Stomach (tissue), 9 donors: ENCODE measurements around the gene SIT1. TPM values are rescaled to one million over a fixed set of nuclear protein-coding genes. Genes with fewer than 3 reads are reported as not detected.

Experiments
- DNase-seq, 2 donors: peaks; one replicate each; pipeline versions ENCODE4 v3.0.0 to v3.0.0-alpha.2; 2013 to 2019
- H3K27ac ChIP-seq, 5 donors: fragments of 200-600 bp in 4 of 5; sonication (generic) in 4 of 5; one replicate each; pipeline ENCODE4 v1.5.1; 2013 to 2019; ENCODE audit warnings: mild to moderate bottlenecking in 1 of 5, moderate library complexity in 1 of 5
- H3K27me3 ChIP-seq, 3 donors: fragments of 200-600 bp; sonication (generic); one replicate each; pipeline ENCODE4 v1.5.1; 2017 to 2019; ENCODE audit warnings: mixed run types in 1 of 3
- H3K36me3 ChIP-seq, 4 donors: fragments of 200-600 bp; sonication (generic); 1 replicate in 3 of 4; 2 replicates in 1 of 4; pipeline ENCODE4 v1.5.1; 2016 to 2019
- H3K4me1 ChIP-seq, 4 donors: fragments of 200-600 bp; sonication (generic); one replicate each; pipeline ENCODE4 v1.5.1; 2016 to 2019
- H3K4me3 ChIP-seq, 4 donors: fragments of 200-600 bp; sonication (generic) in 3 of 4; one replicate each; pipeline ENCODE4 v1.5.1; 2016 to 2019; ENCODE audit warnings: mild to moderate bottlenecking in 1 of 4
- H3K9me3 ChIP-seq, 4 donors: fragments of 200-600 bp; sonication (generic); one replicate each; pipeline ENCODE4 v1.5.1; 2016 to 2019
- EP300 ChIP-seq: sonication (generic); formaldehyde crosslinking; IDR thresholded peaks from one replicate; pipeline ENCODE4 v1.6.1; 2017; ENCODE audit warnings: antibody characterized with exemption
- POLR2A ChIP-seq, 4 donors: fragments of 450-650 bp; IDR thresholded peaks; one replicate each; pipeline ENCODE4 v1.6.1; 2016; ENCODE audit warnings: antibody characterized with exemption in 4 of 4, control low read depth in 2 of 4, mild to moderate bottlenecking in 1 of 4, moderate library complexity in 1 of 4
- POLR2AphosphoS5 ChIP-seq, 3 donors: sonication (generic); formaldehyde crosslinking; IDR thresholded peaks; one replicate each; pipeline ENCODE4 v1.6.1; 2016; ENCODE audit warnings: antibody characterized with exemption in 3 of 3
- WGBS, 5 donors: extraction: QIAGEN DNeasy Blood & Tissue Kit in 3 of 5; methylation state at CpG; one replicate each; pipeline versions ENCODE4 v1.1.5 to v1.1.7; 2013 to 2018; 5-methylcytosine and 5-hydroxymethylcytosine counted together
- intact Hi-C: fragments of 100-400 bp; cut with DNase I; formaldehyde crosslinking; loops from one replicate; pipeline ENCODE4 v1.15.1; 2023; ENCODE audit warnings: low total_unique reads
- polyA plus RNA-seq, 3 donors: library from polyadenylated mRNA; stranded (reverse); fragments of 200-250 nt; gene quantifications; one replicate each; pipeline ENCODE4 v1.2.3, GENCODE V29; 2013
- total RNA-seq, 5 donors: library from RNA; depleted of rRNA; stranded (reverse); fragments of >200 nt; gene quantifications; one replicate each; pipeline versions ENCODE4 v1.1.0 to v1.2.3, GENCODE V29; 2014 to 2016
- TF ChIP-seq, protein P1 (sequence below), 7 experiments: fragments of 450-650 bp in 4 of 7; fragments of 200-600 bp in 3 of 7; sonication (generic) in 3 of 7; IDR thresholded peaks; one replicate each; pipeline ENCODE4 v1.5.1; 2016 to 2019; ENCODE audit warnings: antibody characterized with exemption in 7 of 7, control low read depth in 2 of 7, mild to moderate bottlenecking in 1 of 7
- donor health status: healthy with polysubstance abuse.
- donor health status: Bipolar disorder and iron deficiency.
- donor health status: healthy.

SIT1 gene
- total and polyA plus RNA-seq, 8 donors, result 0.62 to 2.3 (median 1.1) TPM; not detected in 3

DNA sequence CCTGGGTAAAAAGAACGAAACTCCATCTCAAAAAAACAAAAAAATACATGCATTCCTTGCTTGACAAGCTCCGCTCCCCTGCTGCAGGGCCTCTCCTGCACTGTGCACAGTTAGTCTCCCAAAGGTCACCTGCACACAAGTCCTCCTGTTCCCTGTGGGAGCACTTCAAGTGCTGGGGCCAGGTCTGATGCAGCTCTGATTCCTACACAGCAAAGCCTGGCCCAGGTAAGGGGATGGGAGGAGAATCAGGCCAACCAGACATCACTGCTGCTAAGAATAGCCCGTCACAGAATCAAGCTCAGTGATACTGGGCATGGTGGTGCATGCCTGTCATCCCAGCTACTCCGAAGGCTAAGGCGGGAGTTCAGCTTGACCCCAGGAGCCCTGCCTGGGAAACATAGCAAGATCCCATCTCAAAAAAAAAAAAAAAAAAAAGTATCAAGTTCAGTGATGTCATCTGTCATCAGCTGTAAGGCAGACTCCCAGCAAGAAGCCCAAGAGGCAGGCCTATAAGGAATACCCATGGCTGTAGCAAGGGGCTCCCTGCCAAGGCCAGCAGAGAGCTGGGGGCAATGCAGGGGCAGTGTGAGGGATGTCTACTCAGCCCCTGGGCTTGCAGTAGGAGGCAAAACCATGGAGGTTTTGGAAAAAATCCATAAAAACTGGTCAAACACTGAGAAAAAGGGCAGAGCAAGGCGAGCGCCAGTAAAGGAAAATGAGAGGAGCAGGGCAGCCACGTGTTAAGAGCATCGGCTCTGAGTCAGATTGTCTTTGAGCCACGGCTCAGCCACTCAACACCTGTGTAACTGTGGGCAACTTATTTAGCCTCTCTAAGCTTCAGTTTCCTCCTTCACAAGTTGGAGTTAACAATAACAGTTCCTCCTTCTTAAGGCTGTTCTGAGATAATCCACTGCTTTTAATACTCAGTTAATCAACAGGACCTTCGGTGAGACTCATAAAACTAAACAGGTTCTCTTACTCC lies 35.8 kb upstream of the SIT1 start:
- WGBS, 5 donors, result 56 to 75% (median 66%) methylated on average over 11 of the region's 11 CpGs
- TF ChIP-seq POLR2AphosphoS5 (IDR thresholded peaks at IDR 0.05) (peak in 2 of 3 donors; percentile 2 to 28), EP300 (no peak), POLR2A (IDR thresholded peaks at IDR 0.05) (no peak)
- TF ChIP-seq, protein P1, sequence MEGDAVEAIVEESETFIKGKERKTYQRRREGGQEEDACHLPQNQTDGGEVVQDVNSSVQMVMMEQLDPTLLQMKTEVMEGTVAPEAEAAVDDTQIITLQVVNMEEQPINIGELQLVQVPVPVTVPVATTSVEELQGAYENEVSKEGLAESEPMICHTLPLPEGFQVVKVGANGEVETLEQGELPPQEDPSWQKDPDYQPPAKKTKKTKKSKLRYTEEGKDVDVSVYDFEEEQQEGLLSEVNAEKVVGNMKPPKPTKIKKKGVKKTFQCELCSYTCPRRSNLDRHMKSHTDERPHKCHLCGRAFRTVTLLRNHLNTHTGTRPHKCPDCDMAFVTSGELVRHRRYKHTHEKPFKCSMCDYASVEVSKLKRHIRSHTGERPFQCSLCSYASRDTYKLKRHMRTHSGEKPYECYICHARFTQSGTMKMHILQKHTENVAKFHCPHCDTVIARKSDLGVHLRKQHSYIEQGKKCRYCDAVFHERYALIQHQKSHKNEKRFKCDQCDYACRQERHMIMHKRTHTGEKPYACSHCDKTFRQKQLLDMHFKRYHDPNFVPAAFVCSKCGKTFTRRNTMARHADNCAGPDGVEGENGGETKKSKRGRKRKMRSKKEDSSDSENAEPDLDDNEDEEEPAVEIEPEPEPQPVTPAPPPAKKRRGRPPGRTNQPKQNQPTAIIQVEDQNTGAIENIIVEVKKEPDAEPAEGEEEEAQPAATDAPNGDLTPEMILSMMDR (IDR thresholded peaks at IDR 0.05), result no peak
- Histone ChIP-seq H3K9me3 (no peaks in the 10 kb centered on the region), H3K4me1 (peaks cover 6 to 90% (median 72%) of the 10 kb centered on the region in 4 donors), H3K36me3 (peaks cover 36 to 65% (median 48%) of the 10 kb centered on the region in 4 donors), H3K4me3 (peak overlapping the region; percentile 65 to 75 (median 70)), H3K27ac (peak overlapping the region in 4 of 5 donors; percentile 92 to 97 (median 96)), H3K27me3 (no peaks in the 10 kb centered on the region)
- intact Hi-C loops, result no loop called here
- DNase-seq, result peak in 1 of 2 donors; percentile 44

DNA sequence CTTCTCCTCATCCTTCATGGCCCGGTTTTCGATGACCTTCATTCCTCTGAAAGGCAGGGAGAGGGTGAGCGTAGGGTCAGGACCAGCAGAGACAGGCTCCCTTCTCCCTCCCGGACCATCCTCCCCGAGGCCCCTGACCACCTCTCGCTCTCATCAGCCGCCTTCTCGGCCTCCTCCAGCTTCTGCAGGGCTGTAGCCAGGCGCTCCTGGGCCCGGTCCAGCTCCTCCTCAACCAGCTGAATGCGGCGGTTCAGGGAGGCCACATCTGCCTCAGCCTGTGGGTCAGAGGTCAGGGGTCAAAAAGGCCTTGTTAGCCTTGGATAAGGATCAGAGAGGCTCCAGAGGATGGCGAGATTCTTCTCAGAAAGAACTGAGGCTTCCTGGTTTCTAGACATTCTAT lies 34.8 kb upstream of the SIT1 start:
- Histone ChIP-seq H3K4me3 (peak overlapping the region; percentile 65 to 75 (median 70)), H3K9me3 (no peaks in the 10 kb centered on the region), H3K27ac (peak overlapping the region in 4 of 5 donors; percentile 14 to 97 (median 94)), H3K27me3 (no peaks in the 10 kb centered on the region), H3K4me1 (peaks cover 8 to 96% (median 75%) of the 10 kb centered on the region in 4 donors), H3K36me3 (peaks cover 36 to 65% (median 51%) of the 10 kb centered on the region in 4 donors)
- intact Hi-C loops, result no loop called here
- 73 to 79% (median 75%) methylated on average over 13 of the region's 13 CpGs for WGBS, 5 donors
- TF ChIP-seq EP300 (no peak), POLR2A (IDR thresholded peaks at IDR 0.05) (no peak), POLR2AphosphoS5 (IDR thresholded peaks at IDR 0.05) (peak in 1 of 3 donors; percentile 0)
- TF ChIP-seq, protein P1 (IDR thresholded peaks at IDR 0.05), result no peak
- no peak for DNase-seq

DNA sequence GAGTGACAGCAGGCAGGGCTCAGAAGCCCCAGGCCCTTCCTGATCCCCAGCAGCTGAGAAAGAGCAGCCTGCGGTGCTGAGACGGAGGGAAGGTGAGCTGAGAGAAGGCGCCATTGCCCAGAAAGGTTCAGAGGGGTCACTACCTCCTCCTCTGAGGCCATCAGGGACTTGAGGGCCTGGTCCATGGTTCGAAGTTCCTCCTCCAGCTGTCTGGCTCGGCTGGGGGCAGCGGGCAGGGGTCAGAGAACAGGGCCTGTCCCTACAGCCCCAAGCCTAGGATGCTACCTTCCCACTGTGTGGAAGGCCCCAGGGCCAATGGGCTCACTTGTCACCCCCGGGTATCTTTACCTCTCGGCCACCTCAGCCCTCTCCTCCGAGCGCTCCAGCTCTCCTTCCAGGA lies 34.2 kb upstream of the SIT1 start:
- TF ChIP-seq POLR2AphosphoS5 (IDR thresholded peaks at IDR 0.05), result peak in 2 of 3 donors; percentile 2 to 4
- no peak for TF ChIP-seq POLR2A (IDR thresholded peaks at IDR 0.05)
- TF ChIP-seq, protein P1 (IDR thresholded peaks at IDR 0.05), result no peak
- no peak for TF ChIP-seq EP300

DNA sequence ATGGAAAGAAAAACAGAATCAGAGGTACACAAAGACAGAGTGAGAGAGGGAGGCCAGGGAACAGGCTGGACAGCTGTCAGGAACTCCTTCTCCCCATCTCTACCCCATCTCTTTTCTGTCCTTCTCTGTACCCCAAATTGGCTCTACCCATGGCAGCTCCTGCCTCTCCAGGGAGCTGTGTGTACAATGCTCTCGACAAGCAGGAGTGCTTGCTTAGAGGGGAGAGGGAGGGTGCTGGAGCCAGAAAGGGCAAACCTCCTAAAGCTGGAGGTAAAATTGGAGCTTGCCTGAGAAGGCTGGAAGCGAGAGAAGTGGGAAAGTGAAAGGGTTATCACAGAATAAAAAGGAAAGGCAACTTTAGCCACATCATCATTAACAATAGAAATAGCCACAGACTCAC lies 32.6 kb upstream of the SIT1 start:
- intact Hi-C loops, result no loop called here
- Histone ChIP-seq H3K27ac (peak overlapping the region; percentile 10 to 97 (median 92)), H3K4me3 (peak overlapping the region in 1 of 4 donors; percentile 67), H3K27me3 (no peaks in the 10 kb centered on the region), H3K36me3 (peaks cover 36 to 69% (median 53%) of the 10 kb centered on the region in 4 donors), H3K9me3 (no peaks in the 10 kb centered on the region), H3K4me1 (peaks cover 19 to 97% (median 67%) of the 10 kb centered on the region in 4 donors)
- TF ChIP-seq, protein P1 (IDR thresholded peaks at IDR 0.05), result no peak
- no peak for TF ChIP-seq POLR2A (IDR thresholded peaks at IDR 0.05)
- TF ChIP-seq EP300, result no peak
- no peak for TF ChIP-seq POLR2AphosphoS5 (IDR thresholded peaks at IDR 0.05)
- 27 to 45% (median 36%) methylated on average over 2 of the region's 2 CpGs for WGBS, 5 donors
- no peak for DNase-seq

More for the DNA sequence above, 34.2 kb upstream of the SIT1 start:
- H3K27me3 ChIP-seq, result no peaks in the 10 kb centered on the region
- H3K27ac ChIP-seq, result peak overlapping the region in 4 of 5 donors; percentile 14 to 97 (median 94)
- peaks cover 10 to 97% (median 75%) of the 10 kb centered on the region in 4 donors for H3K4me1 ChIP-seq
- H3K36me3 ChIP-seq, result peaks cover 36 to 66% (median 54%) of the 10 kb centered on the region in 4 donors
- DNase-seq, result no peak
- H3K4me3 ChIP-seq, result peak overlapping the region; percentile 65 to 75 (median 70)
- intact Hi-C loops, result no loop called here
- 85 to 98% (median 94%) methylated on average over 9 to 10 of the region's 10 CpGs for WGBS, 5 donors
- no peaks in the 10 kb centered on the region for H3K9me3 ChIP-seq
